ENCODE measurements around the gene KIDINS220. TPM values are rescaled to one million over a fixed set of nuclear protein-coding genes. Genes with fewer than 3 reads are reported as not detected.

Gene KIDINS220
- total RNA-seq, 2 donors from 2014 or later: 37.1 to 51.0 TPM

GRCh38 chr2:8722986-8723385, 114.4 kb downstream of the KIDINS220 start:
- Histone ChIP-seq H3K9ac (ENCODE audit: low read depth in 2 of 2, low read length in 2 of 2) (no peak overlapping the region), H3K27ac (no peak overlapping the region), H3K27me3 (no peaks in the 10 kb centered on the region), H3K9me3 (no peaks in the 10 kb centered on the region), H3K36me3 (no peaks in the 10 kb centered on the region), H3K4me1 (no peaks in the 10 kb centered on the region), H3K4me3 (no peak overlapping the region)
- no peak for DNase-seq
- intact Hi-C loops (cut with DNase I): no loop called here
- TF ChIP-seq CTCF (IDR thresholded peaks at IDR 0.05): no peak

GRCh38 chr2:8721410-8721809, 116.0 kb downstream of the KIDINS220 start:
- TF ChIP-seq CTCF (IDR thresholded peaks at IDR 0.05): no peak
- Histone ChIP-seq H3K27me3 (no peaks in the 10 kb centered on the region), H3K27ac (no peak overlapping the region), H3K4me1 (no peaks in the 10 kb centered on the region), H3K4me3 (no peak overlapping the region), H3K9ac (ENCODE audit: low read depth in 2 of 2, low read length in 2 of 2) (no peak overlapping the region), H3K9me3 (no peaks in the 10 kb centered on the region), H3K36me3 (no peaks in the 10 kb centered on the region)
- intact Hi-C loops (cut with DNase I): no loop called here
- no peak for DNase-seq

GRCh38 chr2:8720741-8721140, 116.7 kb downstream of the KIDINS220 start:
- Histone ChIP-seq H3K4me3 (no peak overlapping the region), H3K27me3 (no peaks in the 10 kb centered on the region), H3K9ac (ENCODE audit: low read depth in 2 of 2, low read length in 2 of 2) (no peak overlapping the region), H3K9me3 (no peaks in the 10 kb centered on the region), H3K27ac (no peak overlapping the region), H3K36me3 (no peaks in the 10 kb centered on the region), H3K4me1 (no peaks in the 10 kb centered on the region)
- DNase-seq: no peak
- no peak for TF ChIP-seq CTCF (IDR thresholded peaks at IDR 0.05)
- intact Hi-C loops (cut with DNase I): no loop called here

GRCh38 chr2:8719528-8719927, 117.9 kb downstream of the KIDINS220 start:
- intact Hi-C loops (cut with DNase I): no loop called here
- H3K36me3 ChIP-seq: no peaks in the 10 kb centered on the region

GRCh38 chr2:8714971-8715370, 122.4 kb downstream of the KIDINS220 start:
- intact Hi-C loops (cut with DNase I): no loop called here
- Histone ChIP-seq H3K9ac (ENCODE audit: low read depth in 2 of 2, low read length in 2 of 2) (no peak overlapping the region), H3K27ac (no peak overlapping the region), H3K9me3 (no peaks in the 10 kb centered on the region), H3K4me3 (no peak overlapping the region), H3K36me3 (no peaks in the 10 kb centered on the region), H3K4me1 (no peaks in the 10 kb centered on the region), H3K27me3 (no peaks in the 10 kb centered on the region)
- no peak for DNase-seq
- TF ChIP-seq CTCF (IDR thresholded peaks at IDR 0.05): no peak

More at GRCh38 chr2:8719528-8719927, 117.9 kb downstream of the KIDINS220 start:
- Histone ChIP-seq H3K9ac (ENCODE audit: low read depth in 2 of 2, low read length in 2 of 2) (no peak overlapping the region), H3K27ac (no peak overlapping the region), H3K9me3 (no peaks in the 10 kb centered on the region), H3K4me3 (no peak overlapping the region), H3K4me1 (no peaks in the 10 kb centered on the region), H3K27me3 (no peaks in the 10 kb centered on the region)
- TF ChIP-seq CTCF (IDR thresholded peaks at IDR 0.05): no peak
- no peak for DNase-seq

- no peaks in the 10 kb centered on the region for H3K27me3 ChIP-seq
- no peaks in the 10 kb centered on the region for H3K4me1 ChIP-seq
- no peak overlapping the region for H3K27ac ChIP-seq
- no peak overlapping the region for H3K4me3 ChIP-seq
- H3K9ac ChIP-seq (ENCODE audit: low read depth in 2 of 2, low read length in 2 of 2): no peak overlapping the region
- H3K9me3 ChIP-seq: no peaks in the 10 kb centered on the region
- TF ChIP-seq CTCF (IDR thresholded peaks at IDR 0.05): no peak
- no peaks in the 10 kb centered on the region for H3K36me3 ChIP-seq
- DNase-seq: no peak
- intact Hi-C loops (cut with DNase I): no loop called here
These were observed 123.1 kb downstream of the KIDINS220 start for GRCh38 chr2:8714283-8714682.
